HUDEP-2 (cell line): ENCODE measurements around the gene ZNF185.

Experiments used
- DNase-seq, 76 experiments: peaks; one replicate each; lab custom pipeline; 2025; ENCODE audit not compliant: unreplicated experiment in 76 of 76; lab: John Stamatoyannopoulos, UW

ZNF185 gene

GRCh38 chrX:152897222-152898131, at the start of gene ZNF185:
ZNF185 (plus strand) TSS chrX:152898067; CDS start chrX:152914490, 16,423 bp downstream.
- DNase-seq, result no peak

- no peak for DNase-seq
Observed at GRCh38 chrX:152850465-152850864, 47.4 kb upstream of the ZNF185 start.

- DNase-seq, result no peak
Observed at GRCh38 chrX:152853986-152854385, 43.9 kb upstream of the ZNF185 start.

GRCh38 chrX:152861116-152861515, 36.8 kb upstream of the ZNF185 start:
- DNase-seq, result no peak

- no peak for DNase-seq
Observed at GRCh38 chrX:152861826-152862225, 36.0 kb upstream of the ZNF185 start.

- DNase-seq, result no peak
Observed at GRCh38 chrX:152865232-152865920, 32.5 kb upstream of the ZNF185 start.

- DNase-seq, result no peak
Observed at GRCh38 chrX:152866386-152866785, 31.5 kb upstream of the ZNF185 start.

GRCh38 chrX:152869972-152870371, 27.9 kb upstream of the ZNF185 start:
- DNase-seq, result no peak

- DNase-seq, result no peak
Observed at GRCh38 chrX:152871260-152871659, 26.6 kb upstream of the ZNF185 start.

GRCh38 chrX:152872522-152872921, 25.3 kb upstream of the ZNF185 start:
- DNase-seq, result peak in 7 of 76 experiments; percentile 1 to 3 (median 1)

- DNase-seq, result no peak
Observed at GRCh38 chrX:152873361-152873760, 24.5 kb upstream of the ZNF185 start.

GRCh38 chrX:152876931-152877840, 20.7 kb upstream of the ZNF185 start:
- no peak for DNase-seq

- no peak for DNase-seq
Observed at GRCh38 chrX:152878976-152879755, 18.7 kb upstream of the ZNF185 start.

GRCh38 chrX:152881289-152881688, 16.6 kb upstream of the ZNF185 start:
- no peak for DNase-seq

GRCh38 chrX:152884171-152884570, 13.7 kb upstream of the ZNF185 start:
- DNase-seq, result no peak

GRCh38 chrX:152886716-152887115, 11.2 kb upstream of the ZNF185 start:
- no peak for DNase-seq

- DNase-seq, result no peak
Observed at GRCh38 chrX:152892499-152892898, 5.4 kb upstream of the ZNF185 start.

- no peak for DNase-seq
Observed at GRCh38 chrX:152892999-152893891, 4.6 kb upstream of the ZNF185 start.

- no peak for DNase-seq
Observed at GRCh38 chrX:152893980-152894610, 3.8 kb upstream of the ZNF185 start.
